Heart left ventricle (tissue), 16 donors: ENCODE data around the gene IDE. TPM values are rescaled to one million over a fixed set of nuclear protein-coding genes. Genes with fewer than 3 reads are reported as not detected.
A peak's percentile ranks its signal among the peaks of the same experiment; 100 is the strongest.

ENCODE experiments used
- ATAC-seq, 4 donors: fragments of 200-7000 bp; cut with Tn5 transposase; one replicate each; pipeline ENCODE4 v1.9.1; 2020 to 2022; ENCODE audit warnings: moderate library complexity in 4 of 4, mild to moderate bottlenecking in 3 of 4, moderate number of reproducible peaks in 1 of 4
- DNase-seq, 5 donors: peaks; one replicate each; pipeline ENCODE4 v3.0.0-alpha.2; 2020
- H3K27ac ChIP-seq, 12 donors: fragments of 200-600 bp; sonication (generic) in 4 of 12; one replicate each; pipeline versions ENCODE4 v1.5.0 to v1.8.0; 2016 to 2022; ENCODE audit warnings: mild to moderate bottlenecking in 2 of 12
- H3K27me3 ChIP-seq, 9 donors: fragments of 200-600 bp; sonication (generic) in 2 of 9; one replicate each; pipeline versions ENCODE4 v1.5.1 to v1.8.0; 2016 to 2022; ENCODE audit warnings: mild to moderate bottlenecking in 3 of 9
- H3K36me3 ChIP-seq, 9 donors: fragments of 200-600 bp; sonication (generic) in 2 of 9; one replicate each; pipeline versions ENCODE4 v1.5.0 to v1.8.0; 2018 to 2022; ENCODE audit warnings: mild to moderate bottlenecking in 2 of 9
- H3K4me1 ChIP-seq, 12 donors: fragments of 200-600 bp; sonication (generic) in 4 of 12; one replicate each; pipeline versions ENCODE4 v1.5.0 to v1.8.0; 2016 to 2022; ENCODE audit warnings: mild to moderate bottlenecking in 3 of 12
- H3K4me3 ChIP-seq, 12 donors: fragments of 200-600 bp; sonication (generic) in 4 of 12; one replicate each; pipeline versions ENCODE4 v1.5.0 to v1.8.0; 2017 to 2022; ENCODE audit warnings: mild to moderate bottlenecking in 9 of 12, moderate library complexity in 4 of 12
- H3K9me3 ChIP-seq, 12 donors: fragments of 200-600 bp; sonication (generic) in 4 of 12; one replicate each; pipeline versions ENCODE4 v1.5.0 to v1.8.0; 2016 to 2022; ENCODE audit warnings: mild to moderate bottlenecking in 1 of 12
- CTCF ChIP-seq, 12 donors: fragments of 200-600 bp; sonication (generic) in 4 of 12; IDR thresholded peaks; one replicate each; pipeline versions ENCODE4 v1.5.0 to v1.8.0; 2018 to 2022; ENCODE audit warnings: antibody characterized with exemption in 12 of 12, mild to moderate bottlenecking in 5 of 12
- POLR2A ChIP-seq, 2 donors: fragments of 450-650 bp; IDR thresholded peaks; one replicate each; pipeline ENCODE4 v1.6.1; 2017; ENCODE audit warnings: antibody characterized with exemption in 2 of 2, mild to moderate bottlenecking in 2 of 2, moderate library complexity in 2 of 2
- WGBS, 4 donors: extraction: QIAGEN DNeasy Blood & Tissue Kit in 2 of 4; methylation state at CpG; one replicate each; pipeline versions ENCODE4 v1.1.5 to v1.1.7; 2013 to 2018; 5-methylcytosine and 5-hydroxymethylcytosine counted together
- intact Hi-C, 10 donors: fragments of 100-400 bp; cut with DNase I; formaldehyde crosslinking; loops; one replicate each; pipeline versions ENCODE4 v1.11.1 to v1.14.2; 2022
- polyA plus RNA-seq, 2 donors: library from polyadenylated mRNA; stranded (reverse); fragments of 200-250 nt; gene quantifications; one replicate each; pipeline ENCODE4 v1.2.3, GENCODE V29; 2013
- total RNA-seq, 9 donors: library from RNA; depleted of rRNA in 2 of 9; stranded (reverse); fragments of >200 nt in 2 of 9; fragmentation: NEBNext Ultra II Directional in 3 of 9; extraction: Animal tissue kit (Norgen Biotek cat#: 25700) in 3 of 9; gene quantifications; one replicate each; pipeline versions ENCODE4 v1.1.0 to v1.2.4, GENCODE V29; 2016 to 2023
- donor health status: ischemic (EF 13 %, LVEDD 7.1; RV severe dilation, severe dysfunction).
- donor health status: healthy with polysubstance abuse.
- donor health status: DM: no; HTN: yes; CAD: no.
- donor health status: DM: no; HTN: no; CAD: no.
- donor health status: ischemic (EF 25% LVEDD 6.9; RV normal size, moderate dysfunction).
- donor health status: ischemic (EF 25% LVEDD 5.7; RV mildly dilated, moderate dysfunction).
- donor health status: healthy.
- donor health status: DM: yes; HTN: yes; CAD: no.
- donor health status: ischemic (EF 35%, LVEDD 5.7; RV mildly dilated, moderate dysfunction).
- donor health status: nonischemic (EF 11% LVEDD 7.7; RV severe dilation, severe dysfunction).
- donor health status: DM: yes; HTN: yes; CAD: no.
- donor health status: PGD.
- donor health status: ischemic (EF 29% LVEDD 5.4; RV normal size, mild dysfunction).
- donor health status: nonischemic (EF 23%, LVEDD 6.1; RV moderate dilation, normal function).

The IDE gene
- total and polyA plus RNA-seq, 11 donors, result 11.7 to 51.3 (median 46.0) TPM

GRCh38 chr10:92575961-92576360, 2.1 kb upstream of the IDE start:
- Histone ChIP-seq H3K27ac (no peak overlapping the region), H3K27me3 (no peaks in the 10 kb centered on the region), H3K4me1 (peaks cover 0 to 33% (median 21%) of the 10 kb centered on the region in 12 donors), H3K36me3 (no peaks in the 10 kb centered on the region), H3K9me3 (no peaks in the 10 kb centered on the region), H3K4me3 (no peak overlapping the region)
- ATAC-seq (no peak), DNase-seq (no peak)
- intact Hi-C loops, result loop anchor here in 5 of 10 donors (2.0 to 10.0 kb wide), 3 partner anchors 57 to 309 kb away; no protein-coding TSS in a partner anchor
- TF ChIP-seq POLR2A (IDR thresholded peaks at IDR 0.05) (no peak), CTCF (IDR thresholded peaks at IDR 0.05) (no peak)

DNA sequence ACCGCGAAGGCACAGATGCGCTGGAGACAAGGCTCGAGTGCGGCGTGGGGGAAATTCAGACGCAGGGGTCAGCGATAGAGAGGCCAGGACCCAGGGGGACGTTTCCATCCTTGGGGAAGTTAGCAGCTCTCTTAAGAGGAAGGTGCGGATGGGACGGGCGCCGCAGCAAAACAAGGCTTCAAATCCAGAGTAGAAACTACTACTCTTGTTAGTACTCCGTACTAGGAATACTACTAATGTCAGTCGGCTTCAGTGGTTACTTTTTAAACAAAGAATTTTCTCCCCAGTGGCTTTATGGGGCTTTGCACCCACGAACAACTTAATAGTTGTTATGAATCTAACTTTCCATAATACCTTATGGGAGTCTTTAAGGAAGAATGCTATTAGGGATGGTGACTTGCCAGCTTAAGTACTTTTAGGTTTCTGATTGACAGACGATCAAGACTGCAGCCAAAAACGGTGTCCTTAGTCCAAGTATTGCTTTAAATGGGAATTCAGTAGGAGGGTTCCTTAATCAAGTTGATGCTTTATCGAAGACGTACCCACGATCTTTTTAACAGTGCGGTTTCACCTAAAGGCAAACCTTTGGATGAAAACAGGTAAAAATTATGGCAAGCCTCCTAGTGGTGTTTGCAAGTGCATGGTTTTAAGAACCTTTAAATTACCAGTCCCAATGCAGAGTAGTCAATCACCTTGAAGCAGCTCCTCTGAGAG, 812 bp upstream of the IDE start:
- Histone ChIP-seq H3K27me3 (no peaks in the 10 kb centered on the region), H3K27ac (peak overlapping the region; percentile 88 to 99 (median 93)), H3K4me1 (peaks cover 0 to 37% (median 21%) of the 10 kb centered on the region in 12 donors), H3K4me3 (peak overlapping the region; percentile 71 to 98 (median 91)), H3K9me3 (no peaks in the 10 kb centered on the region), H3K36me3 (peaks cover 0 to 4% (median 0%) of the 10 kb centered on the region in 9 donors)
- DNase-seq (no peak), ATAC-seq (peak in 3 of 4 donors; percentile 1 to 3 (median 1))
- intact Hi-C loops, result loop anchor here in 9 of 10 donors (1.0 to 10.0 kb wide), 6 partner anchors 17 to 310 kb away; no protein-coding TSS in a partner anchor
- WGBS, 4 donors, result 8 to 12% (median 10%) methylated on average over 22 of the region's 22 CpGs
- TF ChIP-seq CTCF (IDR thresholded peaks at IDR 0.05), result peak in 2 of 12 donors; percentile 1 to 19
- no peak for TF ChIP-seq POLR2A (IDR thresholded peaks at IDR 0.05)

DNA sequence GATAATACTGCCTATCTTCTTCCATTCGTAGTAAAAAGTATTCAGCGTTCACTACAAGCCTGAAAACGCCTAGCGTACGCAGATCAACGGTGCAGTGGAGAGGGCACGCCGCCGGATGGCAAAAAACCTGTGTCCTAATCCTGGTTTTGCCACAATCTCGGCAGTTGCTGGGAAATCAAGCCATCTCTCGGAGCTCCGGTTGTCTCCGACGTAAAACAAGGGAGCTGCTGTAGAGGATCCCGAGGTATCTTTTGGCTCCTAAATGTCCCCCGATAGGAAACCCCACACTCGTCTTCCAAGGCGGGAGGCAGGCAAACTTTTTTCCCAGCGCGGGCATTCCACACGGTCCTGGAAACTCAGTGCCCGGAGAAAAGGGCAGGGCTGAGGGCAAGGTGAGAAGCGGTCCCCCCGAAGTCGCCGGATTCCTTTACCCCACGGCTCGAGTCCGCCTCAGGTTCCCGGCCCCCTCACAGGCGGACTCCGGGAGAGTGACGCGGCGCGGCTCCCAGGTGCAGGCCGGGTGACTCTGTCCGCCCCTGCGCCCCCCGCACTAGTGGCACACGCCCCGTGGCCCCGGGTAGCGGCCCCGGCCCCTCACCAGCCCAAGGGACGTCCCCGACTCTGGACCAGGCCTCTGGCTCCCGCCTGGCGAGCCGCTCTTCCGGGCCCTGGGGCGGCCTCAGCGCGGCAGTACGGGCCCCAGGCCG, 649 bp downstream of the IDE start:
- ATAC-seq, result peak in 2 of 4 donors; percentile 10 to 55

More for the DNA sequence above, 649 bp downstream of the IDE start:
- TF ChIP-seq POLR2A (IDR thresholded peaks at IDR 0.05) (no peak), CTCF (IDR thresholded peaks at IDR 0.05) (peak in 1 of 12 donors; percentile 23)
- peaks cover 0 to 37% (median 22%) of the 10 kb centered on the region in 12 donors for H3K4me1 ChIP-seq
- no peaks in the 10 kb centered on the region for H3K9me3 ChIP-seq
- no peaks in the 10 kb centered on the region for H3K27me3 ChIP-seq
- intact Hi-C loops, result loop anchor here in 4 of 10 donors (2.0 to 10.0 kb wide), 3 partner anchors 56 to 312 kb away; no protein-coding TSS in a partner anchor
- H3K27ac ChIP-seq, result peak overlapping the region; percentile 88 to 99 (median 93)
- 1% methylated on average over 26 to 56 of the region's 56 CpGs for WGBS, 4 donors
- peak in 2 of 5 donors; percentile 26 to 34 for DNase-seq
- peaks cover 0 to 15% (median 0%) of the 10 kb centered on the region in 9 donors for H3K36me3 ChIP-seq
- H3K4me3 ChIP-seq, result peak overlapping the region; percentile 71 to 98 (median 91)
